Activated CD4-positive, CD25-positive, alpha-beta regulatory T cell treated with anti-CD3 and anti-CD28 coated beads, Interleukin-2, amount 50 U/mL, for 16 hours (primary cell): ENCODE results near the gene ANKRD12.

Source experiments
- DNase-seq: peaks from one replicate; pipeline ENCODE4 v3.0.0-alpha.2; 2020; ENCODE audit warnings: low read depth, low spot score

Gene ANKRD12

GRCh38 chr18:9289698-9290097 lies 153.1 kb downstream of the ANKRD12 start:
- no peak for DNase-seq

- no peak for DNase-seq
Measured at GRCh38 chr18:9290156-9290555, 153.6 kb downstream of the ANKRD12 start.

- DNase-seq: no peak
Measured at GRCh38 chr18:9292047-9292446, 155.5 kb downstream of the ANKRD12 start.

- no peak for DNase-seq
Measured at GRCh38 chr18:9293948-9294347, 157.4 kb downstream of the ANKRD12 start.

- DNase-seq: no peak
Measured at GRCh38 chr18:9296233-9297006, 159.8 kb downstream of the ANKRD12 start.

- DNase-seq: no peak
Measured at GRCh38 chr18:9297007-9297393, 160.4 kb downstream of the ANKRD12 start.

GRCh38 chr18:9304388-9305070 lies 167.9 kb downstream of the ANKRD12 start:
- DNase-seq: no peak

- DNase-seq: no peak
Measured at GRCh38 chr18:9319333-9319732, 182.8 kb downstream of the ANKRD12 start.

GRCh38 chr18:9321017-9321452 lies 184.5 kb downstream of the ANKRD12 start:
- DNase-seq: no peak

GRCh38 chr18:9321736-9322135 lies 185.2 kb downstream of the ANKRD12 start:
- DNase-seq: no peak

GRCh38 chr18:9322744-9323143 lies 186.2 kb downstream of the ANKRD12 start:
- no peak for DNase-seq

GRCh38 chr18:9323750-9324445 lies 187.3 kb downstream of the ANKRD12 start:
- DNase-seq: no peak

- DNase-seq: no peak
Measured at GRCh38 chr18:9325716-9326115, 189.1 kb downstream of the ANKRD12 start.

- no peak for DNase-seq
Measured at GRCh38 chr18:9328776-9329175, 192.2 kb downstream of the ANKRD12 start.

GRCh38 chr18:9329471-9329870 lies 192.9 kb downstream of the ANKRD12 start:
- no peak for DNase-seq

GRCh38 chr18:9330419-9330818 lies 193.8 kb downstream of the ANKRD12 start:
- no peak for DNase-seq

- peak; percentile 0 for DNase-seq
Measured at GRCh38 chr18:9333441-9334328, 197.1 kb downstream of the ANKRD12 start.

- peak; percentile 82 for DNase-seq
Measured at GRCh38 chr18:9334329-9334972, 197.9 kb downstream of the ANKRD12 start, which contains the start of gene TWSG1. TSS of gene TWSG1 (plus strand) at chr18:9334773. CDS start at chr18:9337230, 2,457 bp downstream.

GRCh38 chr18:9334973-9335696 lies 198.6 kb downstream of the ANKRD12 start:
- peak; percentile 0 for DNase-seq
